CD8-positive, alpha-beta memory T cell (primary cell): ENCODE results near the gene GRIP1. TPM values are rescaled to one million over a fixed set of nuclear protein-coding genes. Genes with fewer than 3 reads are reported as not detected.
A peak's percentile ranks its signal among the peaks of the same experiment; 100 is the strongest.

Experiments used
- CTCF ChIA-PET: fragments of 350-600 bp; sonication (Branson Sonifier 250); formaldehyde crosslinking; loops from one replicate; lab custom pipeline; 2021; ENCODE audit warnings: antibody characterized with exemption; lab: Charles Lee
- POLR2A ChIA-PET: fragments of 350-600 bp; sonication (Branson Sonifier 250); formaldehyde crosslinking; loops from one replicate; lab custom pipeline; 2021; ENCODE audit warnings: antibody characterized with exemption; lab: Charles Lee
- DNase-seq, 5 donors: peaks; one replicate each; pipeline versions ENCODE4 v3.0.0 to v3.0.0-alpha.2; 2020 to 2022; ENCODE audit warnings: mixed read lengths in 1 of 5
- H3K27ac ChIP-seq: one replicate; pipeline ENCODE4 v1.7.0; 2013; ENCODE audit warnings: low read depth, mild to moderate bottlenecking, low read length, moderate library complexity
- H3K27me3 ChIP-seq: 2 replicates; pipeline ENCODE4 v1.7.0; 2013; ENCODE audit warnings: low read length, mild to moderate bottlenecking; ENCODE audit not compliant: insufficient read depth, poor library complexity, severe bottlenecking
- H3K36me3 ChIP-seq: 2 replicates; pipeline ENCODE4 v1.7.0; 2013; ENCODE audit warnings: mild to moderate bottlenecking, low read length, moderate library complexity; ENCODE audit not compliant: insufficient read depth
- H3K4me1 ChIP-seq: 2 replicates; pipeline ENCODE4 v1.7.0; 2013; ENCODE audit warnings: mild to moderate bottlenecking, low read length, moderate library complexity; ENCODE audit not compliant: insufficient read depth
- H3K4me3 ChIP-seq: 2 replicates; pipeline ENCODE4 v1.7.0; 2013; ENCODE audit warnings: mild to moderate bottlenecking, low read length
- H3K9me3 ChIP-seq: 2 replicates; pipeline ENCODE4 v1.7.0; 2013; ENCODE audit warnings: mild to moderate bottlenecking, low read length
- H3K27ac Mint-ChIP-seq, 8 donors: one replicate each; pipeline ENCODE4 v1.8.0; 2020 to 2021; ENCODE audit warnings: mixed read lengths in 8 of 8, mild to moderate bottlenecking in 6 of 8, inconsistent platforms in 3 of 8, moderate library complexity in 3 of 8
- H3K27me3 Mint-ChIP-seq, 2 donors: one replicate each; pipeline ENCODE4 v1.8.0; 2020 to 2021; ENCODE audit warnings: mixed read lengths in 2 of 2, mild to moderate bottlenecking in 1 of 2, moderate library complexity in 1 of 2
- H3K36me3 Mint-ChIP-seq, 3 donors: one replicate each; pipeline ENCODE4 v1.8.0; 2020 to 2021; ENCODE audit warnings: mixed read lengths in 3 of 3, inconsistent platforms in 1 of 3, mild to moderate bottlenecking in 1 of 3
- H3K4me1 Mint-ChIP-seq, 3 donors: one replicate each; pipeline ENCODE4 v1.8.0; 2020 to 2021; ENCODE audit warnings: mixed read lengths in 3 of 3, inconsistent platforms in 1 of 3, mild to moderate bottlenecking in 1 of 3
- H3K4me3 Mint-ChIP-seq, 7 donors: one replicate each; pipeline ENCODE4 v1.8.0; 2020 to 2021; ENCODE audit warnings: mixed read lengths in 7 of 7, mild to moderate bottlenecking in 6 of 7, moderate library complexity in 4 of 7, inconsistent platforms in 2 of 7
- H3K9me3 Mint-ChIP-seq, 5 donors: one replicate each; pipeline ENCODE4 v1.8.0; 2020 to 2022; ENCODE audit warnings: mixed read lengths in 5 of 5, mild to moderate bottlenecking in 3 of 5, moderate library complexity in 2 of 5, inconsistent platforms in 1 of 5
- polyA plus RNA-seq: library from polyadenylated mRNA; unstranded; fragments of 300-500 nt; fragmentation: Illumina TruSeq; gene quantifications from one replicate; pipeline ENCODE4 v1.2.3, GENCODE V29; 2021
- total RNA-seq, 2 experiments: library from RNA; stranded (reverse); gene quantifications; one replicate each; pipeline ENCODE4 v1.2.3, GENCODE V29; 2021

The GRIP1 gene
- total and polyA plus RNA-seq, 3 experiments from 2014 or later = 0.31 to 1.5 (median 1.3) TPM

GRCh38 chr12:66550626-66551025 is 128.2 kb downstream of the GRIP1 start:
- Histone ChIP-seq H3K27ac (no peak overlapping the region), H3K27me3 (no peaks in the 10 kb centered on the region), H3K4me3 (no peak overlapping the region), H3K36me3 (no peaks in the 10 kb centered on the region), H3K9me3 (no peaks in the 10 kb centered on the region), H3K4me1 (no peaks in the 10 kb centered on the region)
- DNase-seq = no peak
- no peaks in the 10 kb centered on the region for H3K9me3 Mint-ChIP-seq
- CTCF ChIA-PET = no interaction called here
- H3K36me3 Mint-ChIP-seq = no peaks in the 10 kb centered on the region
- no peak overlapping the region for H3K4me3 Mint-ChIP-seq
- H3K27ac Mint-ChIP-seq = no peak overlapping the region
- POLR2A ChIA-PET = no interaction called here
- peaks cover 6 to 9% of the 10 kb centered on the region in 2 donors for H3K27me3 Mint-ChIP-seq
- peaks cover 0 to 3% (median 0%) of the 10 kb centered on the region in 3 donors for H3K4me1 Mint-ChIP-seq

- Mint-ChIP-seq H3K4me1 (peaks cover 0 to 3% (median 0%) of the 10 kb centered on the region in 3 donors), H3K9me3 (no peaks in the 10 kb centered on the region), H3K4me3 (no peak overlapping the region), H3K27me3 (peaks cover 4 to 7% of the 10 kb centered on the region in 2 donors), H3K27ac (no peak overlapping the region), H3K36me3 (no peaks in the 10 kb centered on the region)
- Histone ChIP-seq H3K9me3 (no peaks in the 10 kb centered on the region), H3K36me3 (no peaks in the 10 kb centered on the region), H3K4me1 (no peaks in the 10 kb centered on the region), H3K27ac (no peak overlapping the region), H3K27me3 (no peaks in the 10 kb centered on the region), H3K4me3 (no peak overlapping the region)
- ChIA-PET POLR2A (no interaction called here), CTCF (no interaction called here)
- DNase-seq = no peak
Measured at GRCh38 chr12:66549050-66549389, 129.9 kb downstream of the GRIP1 start.

- H3K27me3 Mint-ChIP-seq = peaks cover 4 to 7% of the 10 kb centered on the region in 2 donors
Measured at GRCh38 chr12:66548338-66549049, 130.4 kb downstream of the GRIP1 start.

GRCh38 chr12:66541426-66541825 is 137.4 kb downstream of the GRIP1 start:
- Mint-ChIP-seq H3K36me3 (no peaks in the 10 kb centered on the region), H3K4me3 (no peak overlapping the region), H3K27me3 (peaks cover 4 to 12% of the 10 kb centered on the region in 2 donors), H3K9me3 (no peaks in the 10 kb centered on the region), H3K27ac (no peak overlapping the region), H3K4me1 (no peaks in the 10 kb centered on the region)
- POLR2A ChIA-PET = no interaction called here
- no peaks in the 10 kb centered on the region for H3K36me3 ChIP-seq
- H3K4me1 ChIP-seq = no peaks in the 10 kb centered on the region
- no peak overlapping the region for H3K4me3 ChIP-seq
- H3K9me3 ChIP-seq = no peaks in the 10 kb centered on the region
- H3K27ac ChIP-seq = no peak overlapping the region
- DNase-seq = no peak
- CTCF ChIA-PET = no interaction called here
- no peaks in the 10 kb centered on the region for H3K27me3 ChIP-seq

More at GRCh38 chr12:66548338-66549049, 130.4 kb downstream of the GRIP1 start:
- Mint-ChIP-seq H3K27ac (peak overlapping the region in 1 of 8 donors; percentile 12), H3K36me3 (no peaks in the 10 kb centered on the region), H3K4me3 (no peak overlapping the region), H3K9me3 (no peaks in the 10 kb centered on the region), H3K4me1 (peaks cover 0 to 3% (median 0%) of the 10 kb centered on the region in 3 donors)
- Histone ChIP-seq H3K27ac (no peak overlapping the region), H3K4me3 (no peak overlapping the region), H3K9me3 (no peaks in the 10 kb centered on the region), H3K36me3 (no peaks in the 10 kb centered on the region), H3K4me1 (no peaks in the 10 kb centered on the region), H3K27me3 (no peaks in the 10 kb centered on the region)
- ChIA-PET CTCF (no interaction called here), POLR2A (no interaction called here)
- DNase-seq = no peak

GRCh38 chr12:66539431-66539830 is 139.4 kb downstream of the GRIP1 start:
- no peak for DNase-seq
- POLR2A ChIA-PET = no interaction called here
- Histone ChIP-seq H3K27ac (no peak overlapping the region), H3K4me3 (no peak overlapping the region), H3K36me3 (no peaks in the 10 kb centered on the region), H3K27me3 (no peaks in the 10 kb centered on the region), H3K9me3 (no peaks in the 10 kb centered on the region), H3K4me1 (no peaks in the 10 kb centered on the region)
- H3K9me3 Mint-ChIP-seq = no peaks in the 10 kb centered on the region
- no peak overlapping the region for H3K27ac Mint-ChIP-seq
- peaks cover 4 to 10% of the 10 kb centered on the region in 2 donors for H3K27me3 Mint-ChIP-seq
- H3K4me3 Mint-ChIP-seq = no peak overlapping the region
- no peaks in the 10 kb centered on the region for H3K36me3 Mint-ChIP-seq
- CTCF ChIA-PET = interaction anchor here (1.2 kb wide), 1 partner anchor 12 kb away, joined by 4 read pairs; no protein-coding TSS in a partner anchor
- no peaks in the 10 kb centered on the region for H3K4me1 Mint-ChIP-seq

- POLR2A ChIA-PET = no interaction called here
- Histone ChIP-seq H3K27ac (no peak overlapping the region), H3K9me3 (no peaks in the 10 kb centered on the region), H3K4me1 (no peaks in the 10 kb centered on the region), H3K4me3 (no peak overlapping the region), H3K36me3 (no peaks in the 10 kb centered on the region), H3K27me3 (no peaks in the 10 kb centered on the region)
- DNase-seq = no peak
- CTCF ChIA-PET = interaction anchor here (1.2 kb wide), 1 partner anchor 12 kb away, joined by 4 read pairs; no protein-coding TSS in a partner anchor
- Mint-ChIP-seq H3K27me3 (peaks cover 4 to 10% of the 10 kb centered on the region in 2 donors), H3K9me3 (no peaks in the 10 kb centered on the region), H3K4me3 (no peak overlapping the region), H3K36me3 (no peaks in the 10 kb centered on the region), H3K4me1 (no peaks in the 10 kb centered on the region), H3K27ac (no peak overlapping the region)
Measured at GRCh38 chr12:66538970-66539369, 139.9 kb downstream of the GRIP1 start.

- CTCF ChIA-PET = no interaction called here
- no peaks in the 10 kb centered on the region for H3K4me1 ChIP-seq
- Mint-ChIP-seq H3K27me3 (peaks cover 4 to 10% of the 10 kb centered on the region in 2 donors), H3K4me3 (no peak overlapping the region), H3K36me3 (no peaks in the 10 kb centered on the region), H3K9me3 (no peaks in the 10 kb centered on the region), H3K27ac (no peak overlapping the region), H3K4me1 (no peaks in the 10 kb centered on the region)
- H3K36me3 ChIP-seq = no peaks in the 10 kb centered on the region
- no peaks in the 10 kb centered on the region for H3K9me3 ChIP-seq
- no peak overlapping the region for H3K27ac ChIP-seq
- no peaks in the 10 kb centered on the region for H3K27me3 ChIP-seq
- H3K4me3 ChIP-seq = no peak overlapping the region
- POLR2A ChIA-PET = no interaction called here
- DNase-seq = no peak
Measured at GRCh38 chr12:66537876-66538275, 141.0 kb downstream of the GRIP1 start.

- H3K4me1 Mint-ChIP-seq = no peaks in the 10 kb centered on the region
- POLR2A ChIA-PET = no interaction called here
- Histone ChIP-seq H3K36me3 (no peaks in the 10 kb centered on the region), H3K9me3 (no peaks in the 10 kb centered on the region), H3K4me1 (no peaks in the 10 kb centered on the region), H3K27me3 (no peaks in the 10 kb centered on the region), H3K27ac (no peak overlapping the region), H3K4me3 (no peak overlapping the region)
- peaks cover 0 to under 1% (median 0%) of the 10 kb centered on the region in 5 donors for H3K9me3 Mint-ChIP-seq
- H3K4me3 Mint-ChIP-seq = no peak overlapping the region
- no peaks in the 10 kb centered on the region for H3K36me3 Mint-ChIP-seq
- peaks cover 0 to 6% of the 10 kb centered on the region in 2 donors for H3K27me3 Mint-ChIP-seq
- no peak overlapping the region for H3K27ac Mint-ChIP-seq
- CTCF ChIA-PET = no interaction called here
- no peak for DNase-seq
Measured at GRCh38 chr12:66533767-66534166, 145.1 kb downstream of the GRIP1 start.
